RWPE2 (cell line): ENCODE data around the gene KDM2B.

Experiments
- ATAC-seq: fragments of 200-7000 bp; cut with Tn5 transposase; 3 replicates; pipeline ENCODE4 v1.9.1; 2021; ENCODE audit warnings: low read depth
- DNase-seq: peaks from one replicate; pipeline ENCODE4 v3.0.0-alpha.2; 2020; ENCODE audit warnings: low spot score
- H3K27ac ChIP-seq: fragments of 450-650 bp; 2 replicates; pipeline ENCODE4 v1.5.1; 2017; ENCODE audit warnings: mild to moderate bottlenecking; ENCODE audit not compliant: poor library complexity, severe bottlenecking
- H3K27me3 ChIP-seq: fragments of 250-450 bp; sonication (Bioruptor Pico); 2 replicates; pipeline ENCODE4 v1.5.1; 2021; ENCODE audit warnings: mild to moderate bottlenecking, moderate library complexity; ENCODE audit not compliant: insufficient read depth, poor library complexity, severe bottlenecking
- H3K36me3 ChIP-seq: fragments of 250-450 bp; sonication (Bioruptor Pico); 2 replicates; pipeline ENCODE4 v1.5.1; 2020; ENCODE audit warnings: low read depth, mild to moderate bottlenecking, moderate library complexity
- H3K4me1 ChIP-seq: fragments of 250-450 bp; sonication (Bioruptor Pico); 2 replicates; pipeline ENCODE4 v1.5.1; 2021; ENCODE audit warnings: mild to moderate bottlenecking, moderate library complexity; ENCODE audit not compliant: insufficient read depth, poor library complexity, severe bottlenecking
- H3K4me3 ChIP-seq: fragments of 250-450 bp; sonication (Bioruptor Pico); 2 replicates; pipeline ENCODE4 v1.5.1; 2021; ENCODE audit warnings: mild to moderate bottlenecking, moderate library complexity; ENCODE audit not compliant: severe bottlenecking
- H3K9me3 ChIP-seq: fragments of 250-450 bp; sonication (Bioruptor Pico); 2 replicates; pipeline ENCODE4 v1.5.1; 2021; ENCODE audit warnings: mild to moderate bottlenecking, moderate library complexity; ENCODE audit not compliant: severe bottlenecking
- CTCF ChIP-seq: fragments of 450-650 bp; IDR thresholded peaks from one replicate; pipeline ENCODE4 v1.5.1; 2017; ENCODE audit warnings: mild to moderate bottlenecking, moderate library complexity; ENCODE audit not compliant: poor library complexity, severe bottlenecking

Gene KDM2B

GRCh38 chr12:121424624-121424975, 156.2 kb downstream of the KDM2B start:
- H3K9me3 ChIP-seq = no peaks in the 10 kb centered on the region
- H3K27me3 ChIP-seq = no peaks in the 10 kb centered on the region
- H3K27ac ChIP-seq = no peak overlapping the region
- H3K36me3 ChIP-seq = peaks cover 92% of the 10 kb centered on the region
- DNase-seq (no peak), ATAC-seq (no peak)
- no peaks in the 10 kb centered on the region for H3K4me1 ChIP-seq
- TF ChIP-seq CTCF = no peak
- no peak overlapping the region for H3K4me3 ChIP-seq

- no peak overlapping the region for H3K27ac ChIP-seq
- H3K27me3 ChIP-seq = no peaks in the 10 kb centered on the region
- no peaks in the 10 kb centered on the region for H3K4me1 ChIP-seq
- H3K4me3 ChIP-seq = no peak overlapping the region
- no peak for ATAC-seq
- TF ChIP-seq CTCF = no peak
- H3K9me3 ChIP-seq = no peaks in the 10 kb centered on the region
- peaks cover 92% of the 10 kb centered on the region for H3K36me3 ChIP-seq
- no peak for DNase-seq
Observed at GRCh38 chr12:121423682-121424623, 156.9 kb downstream of the KDM2B start.

- no peak for TF ChIP-seq CTCF
- H3K36me3 ChIP-seq = peaks cover 92% of the 10 kb centered on the region
- no peaks in the 10 kb centered on the region for H3K4me1 ChIP-seq
- DNase-seq = no peak
- no peak for ATAC-seq
- no peak overlapping the region for H3K4me3 ChIP-seq
- no peaks in the 10 kb centered on the region for H3K27me3 ChIP-seq
- no peaks in the 10 kb centered on the region for H3K9me3 ChIP-seq
- H3K27ac ChIP-seq = no peak overlapping the region
Observed at GRCh38 chr12:121423253-121423652, 157.6 kb downstream of the KDM2B start.

- no peak for TF ChIP-seq CTCF
- Histone ChIP-seq H3K9me3 (no peaks in the 10 kb centered on the region), H3K4me1 (no peaks in the 10 kb centered on the region), H3K27ac (no peak overlapping the region), H3K36me3 (peaks cover 94% of the 10 kb centered on the region), H3K4me3 (no peak overlapping the region), H3K27me3 (no peaks in the 10 kb centered on the region)
- ATAC-seq (no peak), DNase-seq (no peak)
Observed at GRCh38 chr12:121420109-121420508, 160.7 kb downstream of the KDM2B start.

GRCh38 chr12:121417847-121418246, 163.0 kb downstream of the KDM2B start:
- Histone ChIP-seq H3K27me3 (no peaks in the 10 kb centered on the region), H3K36me3 (peaks cover 87% of the 10 kb centered on the region), H3K27ac (no peak overlapping the region), H3K4me1 (no peaks in the 10 kb centered on the region), H3K9me3 (no peaks in the 10 kb centered on the region), H3K4me3 (no peak overlapping the region)
- ATAC-seq (no peak), DNase-seq (no peak)
- TF ChIP-seq CTCF = no peak
